Right lobe of liver (tissue), 6 donors: ENCODE measurements around the gene UCN2. TPM values are rescaled to one million over a fixed set of nuclear protein-coding genes. Genes with fewer than 3 reads are reported as not detected.

ENCODE experiments used
- ATAC-seq, 4 donors: fragments of 200-7000 bp; cut with Tn5 transposase; one replicate each; pipeline ENCODE4 v1.9.1; 2020; ENCODE audit warnings: mild to moderate bottlenecking in 4 of 4, moderate library complexity in 4 of 4
- DNase-seq, 3 donors: peaks; one replicate each; pipeline ENCODE4 v3.0.0-alpha.2; 2020
- H3K27ac ChIP-seq, 3 donors: fragments of 200-600 bp; one replicate each; pipeline ENCODE4 v1.8.0; 2022
- H3K27me3 ChIP-seq, 2 donors: fragments of 200-600 bp; one replicate each; pipeline ENCODE4 v1.8.0; 2022
- H3K36me3 ChIP-seq, 4 donors: fragments of 200-600 bp; sonication (generic) in 1 of 4; one replicate each; pipeline versions ENCODE4 v1.5.1 to v1.8.0; 2017 to 2022; ENCODE audit warnings: control low read depth in 1 of 4
- H3K4me1 ChIP-seq, 4 donors: fragments of 200-600 bp; sonication (generic) in 1 of 4; one replicate each; pipeline versions ENCODE4 v1.5.1 to v1.8.0; 2017 to 2022; ENCODE audit warnings: control low read depth in 1 of 4
- H3K4me3 ChIP-seq, 3 donors: fragments of 200-600 bp; one replicate each; pipeline ENCODE4 v1.8.0; 2022
- H3K9me3 ChIP-seq, 4 donors: fragments of 200-600 bp; sonication (generic) in 1 of 4; one replicate each; pipeline versions ENCODE4 v1.5.1 to v1.8.0; 2017 to 2022; ENCODE audit warnings: control low read depth in 1 of 4
- CTCF ChIP-seq, 4 donors: fragments of 200-600 bp in 3 of 4; fragments of 450-650 bp in 1 of 4; IDR thresholded peaks; one replicate each; pipeline versions ENCODE4 v1.5.1 to v1.8.0; 2016 to 2022; ENCODE audit warnings: antibody characterized with exemption in 4 of 4, mild to moderate bottlenecking in 2 of 4
- POLR2A ChIP-seq: fragments of 450-650 bp; IDR thresholded peaks from one replicate; pipeline ENCODE4 v1.6.1; 2017; ENCODE audit warnings: antibody characterized with exemption, mild to moderate bottlenecking
- WGBS: methylation state at CpG from one replicate; pipeline ENCODE4 v1.1.6; 2018; ENCODE audit warnings: low coverage, low lambda C conversion rate; ENCODE audit not compliant: insufficient coverage; ENCODE audit errors: missing lambda C conversion rate; 5-methylcytosine and 5-hydroxymethylcytosine counted together
- intact Hi-C, 2 donors: fragments of 100-400 bp; cut with DNase I; formaldehyde crosslinking; loops; one replicate each; pipeline versions ENCODE4 v1.11.2 to v1.14.1; 2022
- total RNA-seq, 6 experiments: library from RNA; depleted of rRNA in 2 of 6; stranded (reverse); fragments of >200 nt in 2 of 6; fragmentation: NEBNext Ultra II Directional in 3 of 6; extraction: Animal tissue kit (Norgen Biotek cat#: 25700) in 3 of 6; gene quantifications; one replicate each; pipeline versions ENCODE4 v1.1.0 to v1.2.4, GENCODE V29; 2016 to 2023
- donor health status: DM: no; HTN: yes; CAD: no.
- donor health status: DM: no; HTN: no; CAD: no.
- donor health status: DM: no; HTN: no; CAD: no.
- donor health status: DM: no; HTN: yes; CAD: no.
- donor health status: DM: no; HTN: yes; CAD: no.

The UCN2 gene
- total RNA-seq, 6 experiments from 2014 or later = not detected

- DNase-seq (peak in 1 of 3 donors; percentile 64), ATAC-seq (no peak)
- TF ChIP-seq CTCF (IDR thresholded peaks at IDR 0.05) = no peak
- TF ChIP-seq POLR2A = peak; percentile 20
- Histone ChIP-seq H3K9me3 (no peaks in the 10 kb centered on the region), H3K27me3 (no peaks in the 10 kb centered on the region), H3K4me3 (peak overlapping the region; percentile 41 to 54 (median 52)), H3K4me1 (peaks cover 0 to 11% (median 5%) of the 10 kb centered on the region in 4 donors), H3K27ac (peak overlapping the region in 1 of 3 donors; percentile 38), H3K36me3 (no peaks in the 10 kb centered on the region)
- WGBS = 20% methylated on average over 8 of the region's 29 CpGs
- intact Hi-C loops = loop anchor here in 1 of 2 donors (10.0 kb wide), 1 partner anchor 161 kb away; no protein-coding TSS in a partner anchor
These were observed 7.4 kb downstream of the UCN2 start for GRCh38 chr3:48555949-48556795.

- no peak overlapping the region for H3K27ac ChIP-seq
- ATAC-seq (no peak), DNase-seq (no peak)
- no peaks in the 10 kb centered on the region for H3K9me3 ChIP-seq
- H3K4me1 ChIP-seq = peaks cover 0 to 11% (median 5%) of the 10 kb centered on the region in 4 donors
- intact Hi-C loops = loop anchor here in 1 of 2 donors (10.0 kb wide), 1 partner anchor 161 kb away; no protein-coding TSS in a partner anchor
- WGBS = 96% methylated on average over 8 of the region's 10 CpGs
- H3K4me3 ChIP-seq = no peak overlapping the region
- H3K27me3 ChIP-seq = no peaks in the 10 kb centered on the region
- TF ChIP-seq CTCF (IDR thresholded peaks at IDR 0.05) = no peak
- TF ChIP-seq POLR2A = no peak
- no peaks in the 10 kb centered on the region for H3K36me3 ChIP-seq
These were observed 8.2 kb downstream of the UCN2 start for GRCh38 chr3:48555231-48555948.

- H3K4me1 ChIP-seq = peaks cover 0 to 11% (median 5%) of the 10 kb centered on the region in 4 donors
- DNase-seq (no peak), ATAC-seq (no peak)
- H3K4me3 ChIP-seq = no peak overlapping the region
- H3K27me3 ChIP-seq = no peaks in the 10 kb centered on the region
- no peaks in the 10 kb centered on the region for H3K9me3 ChIP-seq
- no peak overlapping the region for H3K27ac ChIP-seq
- no peak for TF ChIP-seq POLR2A
- no peak for TF ChIP-seq CTCF (IDR thresholded peaks at IDR 0.05)
- 84% methylated on average over 5 of the region's 14 CpGs for WGBS
- intact Hi-C loops = loop anchor here (5.0 to 10.0 kb wide), 2 partner anchors 92 to 159 kb away; no protein-coding TSS in a partner anchor
- H3K36me3 ChIP-seq = no peaks in the 10 kb centered on the region
These were observed 9.4 kb downstream of the UCN2 start for GRCh38 chr3:48553886-48554845.

- Histone ChIP-seq H3K4me1 (peaks cover 0 to 11% (median 5%) of the 10 kb centered on the region in 4 donors), H3K27ac (no peak overlapping the region)
- intact Hi-C loops = loop anchor here (5.0 to 10.0 kb wide), 2 partner anchors 91 to 159 kb away; no protein-coding TSS in a partner anchor
These were observed 10.2 kb downstream of the UCN2 start for GRCh38 chr3:48553361-48553760.

More at GRCh38 chr3:48553361-48553760, 10.2 kb downstream of the UCN2 start:
- no peak for ATAC-seq
- H3K36me3 ChIP-seq = no peaks in the 10 kb centered on the region
- 72% methylated on average over 2 of the region's 5 CpGs for WGBS
- no peak overlapping the region for H3K4me3 ChIP-seq
- H3K27me3 ChIP-seq = no peaks in the 10 kb centered on the region
- no peaks in the 10 kb centered on the region for H3K9me3 ChIP-seq
- DNase-seq = peak in 1 of 3 donors; percentile 43
- TF ChIP-seq CTCF (IDR thresholded peaks at IDR 0.05) = no peak
- TF ChIP-seq POLR2A = no peak
